ENCODE data around the gene OSR1.

DNA sequence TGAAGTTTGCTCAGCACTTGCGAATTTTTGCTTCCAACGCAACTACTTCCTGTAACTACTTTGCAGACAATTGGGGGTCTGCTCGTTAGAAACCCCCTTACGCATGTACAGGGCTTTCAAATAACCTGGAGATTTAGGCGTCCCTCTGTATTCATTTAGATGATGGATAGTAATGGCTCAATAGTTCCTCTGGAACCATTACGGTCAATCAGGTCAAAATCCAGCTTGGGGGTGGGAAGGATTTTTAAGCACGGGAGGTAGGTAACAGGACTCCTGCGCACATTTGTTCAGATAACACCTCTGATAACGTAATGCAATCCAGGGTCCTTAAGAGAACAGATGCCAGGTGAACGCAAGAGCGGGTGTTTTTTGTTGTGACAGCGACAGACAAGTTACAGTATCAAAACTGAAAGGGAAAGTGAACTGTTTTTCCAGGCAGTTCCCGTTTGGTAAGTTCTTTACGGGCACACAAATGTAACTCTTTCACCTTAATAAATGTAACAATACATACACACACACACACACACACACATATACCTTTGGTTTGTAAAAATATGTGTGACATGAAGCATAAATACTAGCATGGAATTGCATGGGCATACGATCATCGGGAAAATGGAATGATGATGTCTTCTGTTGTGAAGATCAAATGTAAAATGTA lies 3.8 kb upstream of the OSR1 start:
- TF ChIP-seq, protein P1, sequence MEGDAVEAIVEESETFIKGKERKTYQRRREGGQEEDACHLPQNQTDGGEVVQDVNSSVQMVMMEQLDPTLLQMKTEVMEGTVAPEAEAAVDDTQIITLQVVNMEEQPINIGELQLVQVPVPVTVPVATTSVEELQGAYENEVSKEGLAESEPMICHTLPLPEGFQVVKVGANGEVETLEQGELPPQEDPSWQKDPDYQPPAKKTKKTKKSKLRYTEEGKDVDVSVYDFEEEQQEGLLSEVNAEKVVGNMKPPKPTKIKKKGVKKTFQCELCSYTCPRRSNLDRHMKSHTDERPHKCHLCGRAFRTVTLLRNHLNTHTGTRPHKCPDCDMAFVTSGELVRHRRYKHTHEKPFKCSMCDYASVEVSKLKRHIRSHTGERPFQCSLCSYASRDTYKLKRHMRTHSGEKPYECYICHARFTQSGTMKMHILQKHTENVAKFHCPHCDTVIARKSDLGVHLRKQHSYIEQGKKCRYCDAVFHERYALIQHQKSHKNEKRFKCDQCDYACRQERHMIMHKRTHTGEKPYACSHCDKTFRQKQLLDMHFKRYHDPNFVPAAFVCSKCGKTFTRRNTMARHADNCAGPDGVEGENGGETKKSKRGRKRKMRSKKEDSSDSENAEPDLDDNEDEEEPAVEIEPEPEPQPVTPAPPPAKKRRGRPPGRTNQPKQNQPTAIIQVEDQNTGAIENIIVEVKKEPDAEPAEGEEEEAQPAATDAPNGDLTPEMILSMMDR (IDR thresholded peaks at IDR 0.05): no peak
- TF ChIP-seq POLR2A (IDR thresholded peaks at IDR 0.05): no peak

Data from esophagus squamous epithelium (tissue), 4 donors.